HL-60 (cell line): ENCODE results near the gene AXIN1.

Source experiments
- DNase-seq, 2 experiments: peaks; one replicate each; pipeline ENCODE4 v3.0.0-alpha.2; 2010 to 2020; ENCODE audit warnings: low read depth in 1 of 2, low spot score in 1 of 2
- H3K27ac ChIP-seq: fragments of 250-450 bp; sonication (Bioruptor Pico); replicated peaks from 2 replicates; pipeline ENCODE4 v1.5.1; 2020; ENCODE audit warnings: mild to moderate bottlenecking, moderate library complexity
- H3K27me3 ChIP-seq: fragments of 250-450 bp; sonication (Bioruptor Pico); 2 replicates; pipeline ENCODE4 v1.5.1; 2021; ENCODE audit warnings: mild to moderate bottlenecking, moderate library complexity; ENCODE audit not compliant: insufficient read depth, poor library complexity, severe bottlenecking
- H3K4me3 ChIP-seq: replicated peaks from 2 replicates; pipeline ENCODE4 v1.5.1; 2011; ENCODE audit warnings: mild to moderate bottlenecking, control low read depth, low read length; ENCODE audit not compliant: insufficient read depth
- GABPA ChIP-seq: IDR thresholded peaks from 2 replicates; pipeline ENCODE4 v1.6.1; 2012; ENCODE audit warnings: low read depth
- POLR2AphosphoS5 ChIP-seq: IDR thresholded peaks from 2 replicates; pipeline ENCODE4 v1.6.1; 2012; ENCODE audit warnings: low read depth
- SPI1 ChIP-seq: IDR thresholded peaks from 2 replicates; pipeline ENCODE4 v1.6.1; 2012; ENCODE audit warnings: low read depth, mild to moderate bottlenecking, borderline replicate concordance
- TF ChIP-seq, protein P1 (sequence below): IDR thresholded peaks from one replicate; pipeline ENCODE4 v1.5.1; 2011; ENCODE audit warnings: low read length, control low read depth, inconsistent platforms; ENCODE audit not compliant: insufficient read depth
- TF ChIP-seq, protein P2 (sequence below): IDR thresholded peaks from 2 replicates; pipeline ENCODE4 v1.6.1; 2012; ENCODE audit warnings: low read depth; ENCODE audit not compliant: insufficient replicate concordance

Gene AXIN1

GRCh38 chr16:376817-377418, 24.4 kb upstream of the AXIN1 start:
- no peak overlapping the region for H3K27ac ChIP-seq
- no peak for TF ChIP-seq GABPA
- TF ChIP-seq, protein P1, sequence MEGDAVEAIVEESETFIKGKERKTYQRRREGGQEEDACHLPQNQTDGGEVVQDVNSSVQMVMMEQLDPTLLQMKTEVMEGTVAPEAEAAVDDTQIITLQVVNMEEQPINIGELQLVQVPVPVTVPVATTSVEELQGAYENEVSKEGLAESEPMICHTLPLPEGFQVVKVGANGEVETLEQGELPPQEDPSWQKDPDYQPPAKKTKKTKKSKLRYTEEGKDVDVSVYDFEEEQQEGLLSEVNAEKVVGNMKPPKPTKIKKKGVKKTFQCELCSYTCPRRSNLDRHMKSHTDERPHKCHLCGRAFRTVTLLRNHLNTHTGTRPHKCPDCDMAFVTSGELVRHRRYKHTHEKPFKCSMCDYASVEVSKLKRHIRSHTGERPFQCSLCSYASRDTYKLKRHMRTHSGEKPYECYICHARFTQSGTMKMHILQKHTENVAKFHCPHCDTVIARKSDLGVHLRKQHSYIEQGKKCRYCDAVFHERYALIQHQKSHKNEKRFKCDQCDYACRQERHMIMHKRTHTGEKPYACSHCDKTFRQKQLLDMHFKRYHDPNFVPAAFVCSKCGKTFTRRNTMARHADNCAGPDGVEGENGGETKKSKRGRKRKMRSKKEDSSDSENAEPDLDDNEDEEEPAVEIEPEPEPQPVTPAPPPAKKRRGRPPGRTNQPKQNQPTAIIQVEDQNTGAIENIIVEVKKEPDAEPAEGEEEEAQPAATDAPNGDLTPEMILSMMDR, result no peak
- TF ChIP-seq, protein P2, sequence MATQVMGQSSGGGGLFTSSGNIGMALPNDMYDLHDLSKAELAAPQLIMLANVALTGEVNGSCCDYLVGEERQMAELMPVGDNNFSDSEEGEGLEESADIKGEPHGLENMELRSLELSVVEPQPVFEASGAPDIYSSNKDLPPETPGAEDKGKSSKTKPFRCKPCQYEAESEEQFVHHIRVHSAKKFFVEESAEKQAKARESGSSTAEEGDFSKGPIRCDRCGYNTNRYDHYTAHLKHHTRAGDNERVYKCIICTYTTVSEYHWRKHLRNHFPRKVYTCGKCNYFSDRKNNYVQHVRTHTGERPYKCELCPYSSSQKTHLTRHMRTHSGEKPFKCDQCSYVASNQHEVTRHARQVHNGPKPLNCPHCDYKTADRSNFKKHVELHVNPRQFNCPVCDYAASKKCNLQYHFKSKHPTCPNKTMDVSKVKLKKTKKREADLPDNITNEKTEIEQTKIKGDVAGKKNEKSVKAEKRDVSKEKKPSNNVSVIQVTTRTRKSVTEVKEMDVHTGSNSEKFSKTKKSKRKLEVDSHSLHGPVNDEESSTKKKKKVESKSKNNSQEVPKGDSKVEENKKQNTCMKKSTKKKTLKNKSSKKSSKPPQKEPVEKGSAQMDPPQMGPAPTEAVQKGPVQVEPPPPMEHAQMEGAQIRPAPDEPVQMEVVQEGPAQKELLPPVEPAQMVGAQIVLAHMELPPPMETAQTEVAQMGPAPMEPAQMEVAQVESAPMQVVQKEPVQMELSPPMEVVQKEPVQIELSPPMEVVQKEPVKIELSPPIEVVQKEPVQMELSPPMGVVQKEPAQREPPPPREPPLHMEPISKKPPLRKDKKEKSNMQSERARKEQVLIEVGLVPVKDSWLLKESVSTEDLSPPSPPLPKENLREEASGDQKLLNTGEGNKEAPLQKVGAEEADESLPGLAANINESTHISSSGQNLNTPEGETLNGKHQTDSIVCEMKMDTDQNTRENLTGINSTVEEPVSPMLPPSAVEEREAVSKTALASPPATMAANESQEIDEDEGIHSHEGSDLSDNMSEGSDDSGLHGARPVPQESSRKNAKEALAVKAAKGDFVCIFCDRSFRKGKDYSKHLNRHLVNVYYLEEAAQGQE, result no peak
- no peak for TF ChIP-seq POLR2AphosphoS5
- no peak for TF ChIP-seq SPI1
- no peak for DNase-seq
- H3K4me3 ChIP-seq, result no peak overlapping the region
- no peaks in the 10 kb centered on the region for H3K27me3 ChIP-seq

DNA sequence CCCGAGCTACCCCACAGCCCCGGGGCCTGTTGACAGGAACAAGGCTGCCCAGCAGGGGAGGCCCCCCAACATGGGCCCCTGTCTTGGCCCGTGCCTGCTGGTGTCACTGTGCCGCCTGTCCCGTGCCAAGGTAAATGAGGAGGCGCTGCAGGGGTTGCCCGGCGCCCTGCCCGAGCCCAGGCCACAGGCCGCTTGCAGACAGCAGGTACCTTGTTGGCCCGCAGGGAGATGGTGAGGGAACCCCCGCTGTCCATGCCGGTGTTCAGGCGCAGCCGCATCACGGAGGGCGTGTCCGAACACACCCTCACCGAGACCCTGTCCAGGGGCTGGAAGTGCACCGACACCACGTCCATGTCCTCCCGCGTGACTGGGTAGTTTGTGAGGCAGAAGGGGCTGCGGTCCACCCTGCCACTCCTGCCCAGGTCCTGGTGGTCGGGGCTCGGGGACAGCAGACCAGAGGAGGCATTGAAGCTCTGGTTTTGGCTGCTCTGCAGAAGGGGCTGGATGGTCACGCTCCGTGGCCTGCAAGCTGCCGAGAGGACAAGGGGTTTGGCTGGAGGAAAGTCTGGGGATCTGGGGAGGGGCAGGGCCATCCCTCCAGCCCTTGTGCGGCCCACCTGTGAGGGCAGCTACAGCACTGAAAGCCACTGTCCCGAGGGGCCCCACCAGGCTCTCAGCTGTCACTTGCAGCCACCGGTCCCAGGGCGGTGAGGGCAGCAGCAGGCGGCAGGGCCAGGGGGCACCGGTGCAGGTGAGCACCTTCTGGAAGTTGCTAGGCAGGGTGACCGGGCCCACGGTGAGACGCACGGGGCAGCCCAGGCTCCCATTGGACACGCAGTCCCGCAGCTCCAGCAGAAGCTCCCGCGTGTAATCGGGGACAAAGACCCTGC, 23.6 kb upstream of the AXIN1 start:
- H3K27ac ChIP-seq, result no peak overlapping the region
- no peak for DNase-seq
- H3K27me3 ChIP-seq, result no peaks in the 10 kb centered on the region
- H3K4me3 ChIP-seq, result no peak overlapping the region
- TF ChIP-seq, protein P1, result no peak
- TF ChIP-seq SPI1, result no peak
- TF ChIP-seq, protein P2, result no peak
- TF ChIP-seq GABPA, result no peak
- no peak for TF ChIP-seq POLR2AphosphoS5

DNA sequence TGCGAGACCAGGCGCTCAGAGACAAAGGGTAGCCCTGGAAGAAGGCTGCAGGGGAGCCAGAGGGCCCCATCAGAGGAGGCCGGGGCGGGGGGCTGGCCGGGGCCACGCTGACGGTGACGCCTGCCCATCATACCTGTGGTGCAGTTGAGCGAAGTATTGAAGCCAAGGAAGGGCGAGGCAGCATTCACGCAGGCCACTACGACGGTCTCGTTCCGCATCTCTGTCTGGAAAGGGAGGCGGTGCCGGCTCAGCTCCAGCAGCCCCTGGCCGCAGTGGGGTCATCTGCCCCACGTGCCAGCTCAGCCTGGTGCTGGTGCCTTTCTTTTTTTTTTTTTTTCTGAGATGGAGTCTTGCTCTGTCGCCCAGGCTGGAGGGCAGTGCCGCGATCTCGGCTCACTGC, 22.7 kb upstream of the AXIN1 start:
- no peaks in the 10 kb centered on the region for H3K27me3 ChIP-seq
- H3K4me3 ChIP-seq, result no peak overlapping the region
- no peak overlapping the region for H3K27ac ChIP-seq
- TF ChIP-seq, protein P1, result no peak
- TF ChIP-seq GABPA (no peak), POLR2AphosphoS5 (no peak), SPI1 (no peak)
- TF ChIP-seq, protein P2, result no peak
- no peak for DNase-seq
